GM23248 (cell line): ENCODE results near the gene ZNF329. TPM values are rescaled to one million over a fixed set of nuclear protein-coding genes. Genes with fewer than 3 reads are reported as not detected.

Source experiments
- DNase-seq: peaks from one replicate; pipeline ENCODE4 v3.0.0-alpha.2; 2015
- H2AFZ ChIP-seq: fragments of 200-600 bp; sonication (generic); 2 replicates; pipeline ENCODE4 v1.6.1; 2016; ENCODE audit warnings: antibody characterized with exemption
- H3F3A ChIP-seq: fragments of 200-600 bp; sonication (generic); 2 replicates; pipeline ENCODE4 v1.6.1; 2016; ENCODE audit warnings: mild to moderate bottlenecking, antibody characterized with exemption, mixed run types; ENCODE audit not compliant: insufficient read depth
- H3K27ac ChIP-seq: fragments of 200-600 bp; sonication (generic); 2 replicates; pipeline ENCODE4 v1.5.1; 2016; ENCODE audit warnings: mild to moderate bottlenecking
- H3K27me3 ChIP-seq: fragments of 200-600 bp; sonication (generic); replicated peaks from 2 replicates; pipeline ENCODE4 v1.6.1; 2016; ENCODE audit warnings: mild to moderate bottlenecking; ENCODE audit not compliant: insufficient read depth
- H3K36me3 ChIP-seq: fragments of 200-600 bp; sonication (generic); 2 replicates; pipeline ENCODE4 v1.6.1; 2016; ENCODE audit warnings: low read depth, mild to moderate bottlenecking
- H3K4me1 ChIP-seq: fragments of 200-600 bp; sonication (generic); 2 replicates; pipeline ENCODE4 v1.6.1; 2016; ENCODE audit warnings: mild to moderate bottlenecking; ENCODE audit not compliant: insufficient read depth
- H3K4me2 ChIP-seq: fragments of 200-600 bp; sonication (generic); one replicate; pipeline ENCODE4 v1.6.1; 2016; ENCODE audit warnings: mild to moderate bottlenecking; ENCODE audit not compliant: unreplicated experiment
- H3K4me3 ChIP-seq: fragments of 200-600 bp; sonication (generic); 2 replicates; pipeline ENCODE4 v1.5.1; 2016; ENCODE audit warnings: mild to moderate bottlenecking
- H3K79me2 ChIP-seq: fragments of 200-600 bp; sonication (generic); 2 replicates; pipeline ENCODE4 v1.6.1; 2016; ENCODE audit warnings: mild to moderate bottlenecking; ENCODE audit not compliant: insufficient read depth
- H3K9ac ChIP-seq: fragments of 200-600 bp; sonication (generic); 2 replicates; pipeline ENCODE4 v1.6.1; 2016; ENCODE audit warnings: mild to moderate bottlenecking
- H3K9me2 ChIP-seq: fragments of 200-600 bp; sonication (generic); 2 replicates; pipeline ENCODE4 v1.6.1; 2016; ENCODE audit warnings: mixed run types, mild to moderate bottlenecking, moderate library complexity; ENCODE audit not compliant: insufficient read depth
- H3K9me3 ChIP-seq: fragments of 200-600 bp; sonication (generic); one replicate; pipeline ENCODE4 v1.6.1; 2017; ENCODE audit warnings: low read depth
- H4K20me1 ChIP-seq: fragments of 200-600 bp; sonication (generic); 2 replicates; pipeline ENCODE4 v1.6.0; 2016; ENCODE audit not compliant: insufficient read depth
- EZH2 ChIP-seq: fragments of 200-600 bp; sonication (generic); IDR thresholded peaks from 2 replicates; pipeline ENCODE4 v1.6.1; 2018; ENCODE audit warnings: antibody characterized with exemption, mild to moderate bottlenecking; ENCODE audit not compliant: insufficient read depth, poor library complexity, severe bottlenecking
- EZH2phosphoT487 ChIP-seq: fragments of 200-600 bp; sonication (generic); IDR thresholded peaks from 2 replicates; pipeline ENCODE4 v1.6.1; 2018; ENCODE audit warnings: antibody characterized with exemption, moderate library complexity, mild to moderate bottlenecking, low read depth; ENCODE audit not compliant: insufficient read depth
- WGBS, 2 experiments: methylation state at CpG; one replicate each; pipeline ENCODE4 v1.1.6; 2015 to 2017; ENCODE audit warnings: low lambda C conversion rate in 2 of 2, low coverage in 1 of 2; ENCODE audit errors: missing lambda C conversion rate in 2 of 2; 5-methylcytosine and 5-hydroxymethylcytosine counted together
- in situ Hi-C: fragments of 300-500 bp; cut with MboI; formaldehyde crosslinking; loops from 2 replicates; pipeline ENCODE4 v1.15.0; 2020
- polyA plus RNA-seq: library from polyadenylated mRNA; unstranded; fragments of >200 nt; fragmentation: Nextera tagmentation; extraction: Ambion mirVana; gene quantifications from 2 replicates; pipeline ENCODE4 v1.2.1, GENCODE V29; 2016
- total RNA-seq: library from RNA; depleted of rRNA; stranded (reverse); fragments of >200 nt; shearing (Covaris generic); gene quantifications from 2 replicates; pipeline ENCODE4 v1.2.3, GENCODE V29; 2014

ZNF329 gene
- total and polyA plus RNA-seq, 2 experiments from 2014 or later = 1.7 to 15.1 TPM

DNA sequence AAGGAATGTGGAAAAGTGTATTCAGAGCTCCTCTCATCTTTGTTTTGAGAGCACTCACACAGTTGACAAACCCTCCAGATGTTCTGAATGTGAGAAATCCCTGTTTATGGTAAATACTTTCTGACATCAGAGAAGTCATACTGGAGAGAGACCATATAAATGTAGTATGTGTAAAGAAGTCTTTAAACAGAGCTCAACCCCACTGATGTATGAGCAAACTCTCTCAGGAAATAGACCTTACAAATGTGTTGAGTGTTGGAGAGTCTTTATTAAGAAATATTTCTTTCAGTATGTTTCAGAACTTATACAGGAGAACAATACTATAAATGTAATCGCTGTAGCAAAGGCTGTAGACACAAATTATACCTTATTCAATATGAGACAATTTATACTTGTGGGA lies 15.7 kb upstream of the ZNF329 start:
- H3K9me3 ChIP-seq = peaks cover 3% of the 10 kb centered on the region
- TF ChIP-seq EZH2 = no peak
- no peak for TF ChIP-seq EZH2phosphoT487
- no peak overlapping the region for H3K9ac ChIP-seq
- no peaks in the 10 kb centered on the region for H4K20me1 ChIP-seq
- H3K4me1 ChIP-seq = no peaks in the 10 kb centered on the region
- WGBS, 2 experiments = 53 to 54% methylated on average over 1 of the region's 1 CpG
- no peak overlapping the region for H3K4me2 ChIP-seq
- H3K27ac ChIP-seq = no peak overlapping the region
- no peaks in the 10 kb centered on the region for H3K9me2 ChIP-seq
- H3K4me3 ChIP-seq = no peak overlapping the region
- in situ Hi-C loops = no loop called here
- H3K27me3 ChIP-seq = no peaks in the 10 kb centered on the region
- H2AFZ ChIP-seq = no peak overlapping the region
- 0 out of 2 replicates have a peak, but pooled peaks cover 7% of the 10 kb centered on the region for H3F3A ChIP-seq
- H3K36me3 ChIP-seq = no peaks in the 10 kb centered on the region
- no peaks in the 10 kb centered on the region for H3K79me2 ChIP-seq
- no peak for DNase-seq

DNA sequence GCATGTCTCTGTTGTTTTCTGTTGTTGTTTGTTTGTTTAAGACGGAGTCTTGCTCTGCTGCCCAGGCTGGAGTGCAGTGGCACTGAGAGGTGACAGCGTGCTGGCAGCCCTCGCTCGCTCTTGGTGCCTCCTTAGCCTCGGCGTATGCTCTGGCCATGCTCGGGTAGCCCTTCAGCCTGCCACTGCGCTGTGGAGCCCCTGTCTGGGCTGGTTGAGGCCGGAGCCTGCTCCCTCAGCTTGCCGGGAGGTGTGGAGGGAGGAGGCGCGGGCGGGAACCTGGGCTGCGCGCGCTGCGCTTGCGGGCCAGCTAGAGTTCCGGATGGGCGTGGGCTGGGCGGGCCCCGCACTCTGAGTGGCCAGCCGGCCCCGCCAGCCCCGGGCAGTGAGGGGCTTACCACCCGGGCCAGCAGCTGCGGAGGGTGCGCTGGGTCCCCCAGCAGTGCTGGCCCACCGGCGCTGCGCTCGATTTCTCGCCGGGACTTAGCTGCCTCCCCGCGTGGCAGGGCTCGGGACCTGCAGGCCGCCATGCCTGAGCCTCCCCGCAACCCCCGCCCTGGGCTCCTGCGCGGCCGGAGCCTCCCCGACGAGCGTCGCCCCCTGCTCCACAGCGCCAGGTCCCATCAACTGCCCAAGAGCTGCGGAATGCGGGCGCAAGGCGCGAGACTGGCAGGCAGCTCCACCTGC lies 6.6 kb upstream of the ZNF329 start:
- no peaks in the 10 kb centered on the region for H3K36me3 ChIP-seq
- peaks cover 19% of the 10 kb centered on the region for H3K79me2 ChIP-seq
- no peaks in the 10 kb centered on the region for H4K20me1 ChIP-seq
- H3K9me2 ChIP-seq = no peaks in the 10 kb centered on the region
- no peak overlapping the region for H3K4me3 ChIP-seq
- H3K4me1 ChIP-seq = no peaks in the 10 kb centered on the region
- no peaks in the 10 kb centered on the region for H3K9me3 ChIP-seq
- in situ Hi-C loops = no loop called here
- no peaks in the 10 kb centered on the region for H3F3A ChIP-seq
- no peak overlapping the region for H3K4me2 ChIP-seq
- H3K27me3 ChIP-seq = no peaks in the 10 kb centered on the region
- no peak overlapping the region for H3K27ac ChIP-seq
- 77 to 81% methylated on average over 27 to 53 of the region's 53 CpGs for WGBS, 2 experiments
- no peak overlapping the region for H2AFZ ChIP-seq
- TF ChIP-seq EZH2 (no peak), EZH2phosphoT487 (no peak)
- DNase-seq = no peak
- H3K9ac ChIP-seq = no peak overlapping the region

DNA sequence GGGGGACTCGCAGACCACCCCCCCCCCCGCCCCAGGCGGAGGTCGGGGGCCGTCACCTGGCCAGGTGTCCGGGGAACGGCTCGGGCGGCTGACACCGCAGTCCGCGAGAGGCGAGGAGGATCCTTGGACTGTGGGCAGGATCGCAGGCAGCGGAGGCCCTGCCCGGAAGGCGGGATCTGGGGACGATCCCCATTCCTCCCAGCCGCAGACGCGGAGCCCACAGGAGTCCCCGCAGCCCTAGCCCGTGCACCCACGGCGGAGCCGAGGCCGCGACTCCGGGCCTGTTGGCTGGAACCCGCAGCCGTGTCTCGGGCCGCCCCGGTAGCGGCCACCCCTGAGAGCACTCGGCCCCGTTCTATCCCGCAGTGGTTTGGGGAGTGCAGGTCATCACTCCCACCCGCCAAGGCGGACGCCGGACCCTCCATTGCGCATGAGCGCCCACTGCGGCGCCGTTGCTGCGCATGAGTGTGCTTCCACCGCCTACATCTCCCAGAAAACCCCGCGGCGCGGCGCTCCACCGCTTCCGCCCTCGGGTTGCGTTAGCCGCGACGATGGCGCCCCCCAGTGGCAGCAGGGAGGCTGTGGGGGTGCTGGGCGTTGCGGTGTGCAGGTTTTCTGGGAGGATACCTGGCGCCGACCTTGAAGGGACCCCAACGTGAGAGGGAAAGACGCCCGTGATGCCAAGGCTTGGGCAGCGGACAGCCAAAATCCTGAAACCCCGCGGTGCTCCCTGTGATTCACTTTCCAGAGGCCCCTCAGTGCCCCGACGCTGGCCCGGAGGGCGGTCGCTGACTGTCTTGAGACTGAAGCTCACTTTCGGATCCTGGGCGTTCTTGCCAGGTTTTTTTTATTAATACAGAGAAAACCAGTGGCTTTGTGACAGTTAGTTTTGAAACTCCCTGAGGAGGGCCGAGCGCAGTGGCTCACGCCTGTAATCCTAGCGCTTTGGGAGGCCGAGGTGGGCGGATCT lies 4.4 kb upstream of the ZNF329 start:
- no peaks in the 10 kb centered on the region for H3K27me3 ChIP-seq
- TF ChIP-seq EZH2 = no peak
- no peak for TF ChIP-seq EZH2phosphoT487
- peak overlapping the region; percentile 81 for H3K27ac ChIP-seq
- no peaks in the 10 kb centered on the region for H3K36me3 ChIP-seq
- no peaks in the 10 kb centered on the region for H3K9me2 ChIP-seq
- H2AFZ ChIP-seq = peak overlapping the region; percentile 88
- peak; percentile 98 for DNase-seq
- H3K79me2 ChIP-seq = peaks cover 38% of the 10 kb centered on the region
- WGBS, 2 experiments = 2 to 3% methylated on average over 72 to 80 of the region's 85 CpGs
- in situ Hi-C loops = no loop called here
- peaks cover 4% of the 10 kb centered on the region; the same call in 1 of the 2 replicates for H3K4me1 ChIP-seq
- peak overlapping the region; percentile 95 for H3K4me3 ChIP-seq
- no peaks in the 10 kb centered on the region for H3K9me3 ChIP-seq
- H3K4me2 ChIP-seq = peak overlapping the region; percentile 89
- peak overlapping the region; percentile 85 for H3K9ac ChIP-seq
- H3F3A ChIP-seq = 0 out of 2 replicates have a peak, but pooled peaks cover 5% of the 10 kb centered on the region
- no peaks in the 10 kb centered on the region for H4K20me1 ChIP-seq

DNA sequence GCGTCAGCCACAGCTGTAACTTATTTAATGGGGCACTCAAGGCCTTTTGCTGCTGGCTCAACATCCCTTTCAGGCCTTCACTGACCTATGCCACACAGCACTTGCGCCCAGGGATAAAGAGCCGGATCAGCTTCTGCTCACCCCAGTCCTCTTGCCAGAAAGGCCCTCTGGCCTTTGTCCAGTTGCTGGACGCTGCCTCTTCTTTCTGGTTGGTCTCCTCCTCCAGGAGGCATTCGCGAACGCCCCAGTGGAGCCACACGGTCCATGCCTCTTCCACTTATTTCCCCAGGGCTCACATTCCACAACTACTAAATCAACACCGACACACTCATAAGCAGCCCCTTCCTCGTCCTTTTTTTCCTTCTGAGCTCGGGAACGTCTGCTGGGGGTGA lies 3.7 kb upstream of the ZNF329 start:
- Histone ChIP-seq H3K36me3 (no peaks in the 10 kb centered on the region), H3K27me3 (no peaks in the 10 kb centered on the region), H3K4me2 (peak overlapping the region; percentile 83), H3K4me3 (peak overlapping the region; percentile 95), H4K20me1 (no peaks in the 10 kb centered on the region), H3K9me2 (no peaks in the 10 kb centered on the region), H3K79me2 (peaks cover 45% of the 10 kb centered on the region), H3K9ac (peak overlapping the region; percentile 85), H3F3A (0 out of 2 replicates have a peak, but pooled peaks cover 5% of the 10 kb centered on the region), H3K4me1 (peaks cover 4% of the 10 kb centered on the region), H3K9me3 (no peaks in the 10 kb centered on the region), H2AFZ (peak overlapping the region; percentile 88), H3K27ac (peak overlapping the region; percentile 81)
- DNase-seq = peak; percentile 75
- in situ Hi-C loops = no loop called here
- 4 to 7% methylated on average over 11 to 12 of the region's 12 CpGs for WGBS, 2 experiments
- TF ChIP-seq EZH2phosphoT487 (no peak), EZH2 (no peak)
